Left colon (tissue), 2 donors: ENCODE measurements around the gene MAGI1. TPM values are rescaled to one million over a fixed set of nuclear protein-coding genes. Genes with fewer than 3 reads are reported as not detected.
"Not testable (repeated sequence)": the region's sequence is repeated elsewhere in the genome, so short reads cannot be mapped to it uniquely, and the experiment has no call there.

Source experiments
- ATAC-seq: fragments of 200-7000 bp; cut with Tn5 transposase; one replicate; pipeline ENCODE4 v1.9.1; 2020; ENCODE audit warnings: mild to moderate bottlenecking, moderate library complexity
- DNase-seq, 2 donors: peaks; one replicate each; pipeline ENCODE4 v3.0.0-alpha.2; 2020
- intact Hi-C, 2 donors: fragments of 100-400 bp; cut with DNase I in 1 of 2; cut with micrococcal nuclease in 1 of 2; formaldehyde crosslinking; loops; one replicate each; pipeline versions ENCODE4 v1.11.2 to v1.14.0; 2022; cut with DNase I, micrococcal nuclease
- total RNA-seq, 2 donors: library from RNA; stranded (reverse); fragmentation: NEBNext Ultra II Directional; extraction: Animal tissue kit (Norgen Biotek cat#: 25700); gene quantifications; one replicate each; pipeline ENCODE4 v1.2.1, GENCODE V29; 2021
- donor health status: DM: no; HTN: no; CAD: no.
- donor health status: DM: yes; HTN: yes; CAD: no.

The MAGI1 gene
- total RNA-seq, 2 donors from 2014 or later = 45.9 to 49.2 TPM

- no peak for ATAC-seq
- intact Hi-C loops = no loop called here
- no peak for DNase-seq
These were observed 476.3 kb downstream of the MAGI1 start for GRCh38 chr3:65562447-65562846.

GRCh38 chr3:65561617-65562016 is 477.1 kb downstream of the MAGI1 start:
- no peak for DNase-seq
- intact Hi-C loops = no loop called here
- no peak for ATAC-seq

DNA sequence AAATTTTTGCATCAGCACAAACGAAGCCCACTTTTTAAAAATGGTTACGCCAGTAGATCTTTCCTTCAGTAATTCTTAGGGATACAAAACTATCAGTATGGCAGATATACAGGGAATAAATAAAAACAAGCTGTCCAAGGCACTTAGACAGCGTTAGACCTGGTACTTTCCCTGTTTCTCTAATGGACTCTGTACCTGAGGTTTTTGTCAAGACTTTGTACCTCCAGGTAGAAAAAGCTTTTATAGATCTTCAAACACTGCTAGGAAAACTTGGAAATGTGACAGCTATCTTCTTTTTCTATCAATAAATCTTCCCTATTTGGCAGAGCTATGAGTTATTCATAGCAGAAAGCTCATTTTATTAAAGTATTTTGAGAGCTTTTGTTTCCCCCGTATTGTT is 477.8 kb downstream of the MAGI1 start:
- ATAC-seq (peak; percentile 91), DNase-seq (no peak)
- intact Hi-C loops = no loop called here

DNA sequence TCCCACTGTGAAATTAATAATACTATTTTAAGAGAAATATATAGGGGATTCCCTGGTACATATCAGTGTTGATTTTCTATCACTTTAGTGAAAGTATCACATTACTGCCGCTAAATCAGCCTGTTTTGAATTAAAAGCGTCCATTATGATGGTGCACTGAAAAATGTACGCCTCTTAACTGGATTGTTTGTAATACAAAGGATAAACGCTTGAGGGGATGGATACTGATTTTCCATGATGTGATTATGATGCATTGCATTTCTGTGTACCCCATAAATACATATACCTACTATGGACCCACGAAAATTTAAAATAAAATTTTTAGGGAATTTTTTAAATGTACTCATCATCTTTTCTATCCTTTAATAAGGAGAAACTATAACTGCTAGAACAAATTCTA is 478.6 kb downstream of the MAGI1 start:
- DNase-seq (no peak), ATAC-seq (no peak)
- intact Hi-C loops = no loop called here

- ATAC-seq (no peak), DNase-seq (no peak)
- intact Hi-C loops = no loop called here
These were observed 479.1 kb downstream of the MAGI1 start for GRCh38 chr3:65559643-65560042.

DNA sequence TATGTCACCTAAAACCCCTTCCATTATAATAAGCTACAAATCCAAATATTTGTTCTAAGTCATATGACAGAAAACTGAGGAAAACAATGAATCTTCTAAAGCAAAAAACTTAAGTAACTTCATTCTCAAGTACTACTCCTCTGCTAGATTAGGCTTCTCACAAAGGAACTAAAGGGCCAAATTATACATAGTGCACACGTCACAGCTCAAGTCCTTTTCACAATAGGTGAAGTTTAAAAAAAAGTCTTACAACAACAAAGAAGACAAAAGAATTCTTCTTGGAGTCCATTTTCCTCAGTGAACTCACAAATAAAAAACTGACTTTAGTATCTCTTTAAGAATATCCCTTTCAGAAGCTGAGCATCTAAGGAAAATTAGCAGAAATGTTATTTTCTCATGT is 479.9 kb downstream of the MAGI1 start:
- intact Hi-C loops = no loop called here
- DNase-seq = no peak
- ATAC-seq = no peak

DNA sequence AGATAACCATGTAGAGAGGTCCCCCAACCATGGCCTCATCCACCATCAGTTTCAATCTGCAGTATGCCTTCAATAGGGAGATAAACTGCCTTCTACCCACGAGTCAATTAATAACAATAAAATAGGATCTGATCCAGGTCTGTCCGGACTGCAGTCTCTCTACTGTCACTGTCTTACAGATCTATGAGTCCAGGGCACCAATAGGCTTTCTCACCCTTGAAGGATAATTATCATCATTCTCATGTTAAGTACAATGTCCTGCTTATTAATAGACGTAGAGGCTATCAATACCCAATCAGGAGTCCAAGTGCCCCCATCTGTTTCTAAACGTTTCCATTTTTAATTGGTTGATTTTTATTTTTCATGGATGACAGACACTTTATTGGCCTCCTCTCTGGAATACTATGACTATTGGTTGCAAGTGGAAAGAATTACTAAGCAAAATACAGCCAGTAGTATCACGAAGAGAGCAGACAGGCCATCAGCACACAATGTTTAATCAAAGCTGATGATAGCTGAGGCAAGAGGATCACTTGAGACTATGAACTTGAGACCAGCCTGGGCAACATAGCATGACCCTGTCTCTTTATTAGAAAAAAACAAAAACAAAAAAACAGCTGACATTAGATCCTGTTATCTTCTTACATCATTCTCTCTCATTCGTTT is 480.7 kb downstream of the MAGI1 start:
- DNase-seq (no peak), ATAC-seq (no peak)
- intact Hi-C loops = no loop called here

DNA sequence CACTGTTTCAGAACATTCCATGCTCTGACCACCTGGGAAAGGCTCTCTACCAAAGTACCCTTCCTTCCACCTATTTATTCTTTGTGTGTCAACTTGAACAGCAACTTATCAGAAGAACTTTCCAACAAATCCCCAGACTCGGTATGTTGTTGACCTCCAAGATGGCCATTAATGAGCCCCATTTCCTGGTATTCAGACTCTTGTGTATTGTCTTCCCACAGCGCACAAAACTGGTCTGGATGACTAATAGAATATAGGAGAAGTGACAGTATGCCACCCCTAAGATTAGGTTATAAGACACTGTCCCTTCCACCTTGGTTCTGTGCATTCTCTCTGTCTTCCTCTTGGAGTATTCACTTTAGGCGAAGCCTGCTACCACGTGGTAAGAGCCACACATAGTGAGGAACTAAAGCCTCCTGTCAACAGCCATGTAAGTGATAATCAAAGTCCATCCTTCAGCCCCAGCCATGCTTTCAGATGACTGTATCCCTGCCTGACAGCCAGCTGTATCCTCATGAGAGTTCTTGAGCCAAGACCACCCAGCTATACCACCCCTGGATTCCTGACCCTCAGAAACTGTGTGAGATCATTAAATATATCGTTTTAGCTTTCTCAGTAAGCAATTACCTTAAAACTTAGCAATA is 481.7 kb downstream of the MAGI1 start:
- DNase-seq (no peak), ATAC-seq (no peak)
- intact Hi-C loops = no loop called here

DNA sequence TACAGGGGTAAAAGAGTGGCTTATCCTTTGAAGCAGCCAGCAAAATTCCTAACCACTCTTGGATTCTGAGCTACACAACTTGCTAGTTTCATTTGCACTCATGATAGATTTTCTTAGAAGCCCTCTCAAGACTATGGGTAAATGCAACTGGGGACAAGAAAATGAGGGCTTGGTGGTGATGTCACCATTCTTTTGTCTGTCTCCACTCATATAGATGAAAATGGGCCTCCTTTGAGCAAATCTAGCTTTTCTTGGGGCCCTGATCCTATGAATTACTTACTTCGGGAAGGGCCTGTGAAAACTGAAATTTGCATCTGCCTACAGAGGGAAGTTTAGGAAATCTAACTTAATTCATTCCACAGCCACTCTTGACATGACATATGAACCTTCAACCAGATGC is 486.3 kb downstream of the MAGI1 start:
- ATAC-seq (no peak), DNase-seq (no peak)
- intact Hi-C loops = no loop called here

GRCh38 chr3:65551945-65552344 is 486.8 kb downstream of the MAGI1 start:
- ATAC-seq (no peak), DNase-seq (no peak)

GRCh38 chr3:65550137-65550536 is 488.6 kb downstream of the MAGI1 start:
- intact Hi-C loops = no loop called here
- ATAC-seq = no peak
- no peak for DNase-seq

More at GRCh38 chr3:65551945-65552344, 486.8 kb downstream of the MAGI1 start:
- intact Hi-C loops = no loop called here

- DNase-seq (no peak), ATAC-seq (no peak)
- intact Hi-C loops = no loop called here
These were observed 489.1 kb downstream of the MAGI1 start for GRCh38 chr3:65549626-65549959.

DNA sequence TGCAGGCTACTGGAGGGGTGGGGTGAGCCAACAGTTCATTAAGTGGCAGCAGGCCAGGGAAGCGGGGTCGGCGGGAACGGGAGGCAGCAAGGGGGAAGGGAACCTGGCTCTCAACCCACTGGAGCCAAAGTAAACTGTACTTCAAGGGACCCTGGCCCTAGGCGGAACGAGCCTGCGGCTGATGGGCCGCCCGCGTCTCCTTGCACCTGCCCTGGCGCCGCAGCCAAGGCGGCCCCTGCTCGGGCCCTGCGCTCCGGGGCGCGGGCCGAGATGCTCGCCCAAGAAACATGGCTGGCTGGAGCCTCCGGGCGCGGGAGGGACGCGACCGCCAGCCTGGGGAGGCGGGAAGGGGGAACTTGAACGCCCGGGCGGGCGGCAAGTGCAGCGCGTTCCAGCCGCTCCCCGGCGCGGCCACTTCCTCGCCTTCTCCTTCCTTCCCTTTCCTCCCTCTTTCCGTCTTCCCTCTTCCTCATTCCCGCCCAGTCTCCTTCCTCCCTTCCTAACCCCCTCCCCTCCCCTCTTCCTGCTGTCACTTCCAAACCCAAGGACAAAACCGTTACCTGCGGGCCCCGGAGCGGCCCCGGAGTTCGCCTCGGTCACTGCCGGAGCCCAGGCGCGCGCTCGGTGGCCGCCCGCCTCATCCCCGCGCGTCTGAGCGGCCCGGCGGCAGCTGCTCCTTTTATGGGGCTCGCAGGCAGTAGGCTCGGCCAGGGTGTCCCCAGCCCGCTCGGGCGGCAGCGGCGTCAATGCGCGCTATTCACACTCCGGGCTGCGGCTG is 489.7 kb downstream of the MAGI1 start:
- ATAC-seq = peak; percentile 82
- peak; percentile 27 to 28 for DNase-seq
- intact Hi-C loops = no loop called here

DNA sequence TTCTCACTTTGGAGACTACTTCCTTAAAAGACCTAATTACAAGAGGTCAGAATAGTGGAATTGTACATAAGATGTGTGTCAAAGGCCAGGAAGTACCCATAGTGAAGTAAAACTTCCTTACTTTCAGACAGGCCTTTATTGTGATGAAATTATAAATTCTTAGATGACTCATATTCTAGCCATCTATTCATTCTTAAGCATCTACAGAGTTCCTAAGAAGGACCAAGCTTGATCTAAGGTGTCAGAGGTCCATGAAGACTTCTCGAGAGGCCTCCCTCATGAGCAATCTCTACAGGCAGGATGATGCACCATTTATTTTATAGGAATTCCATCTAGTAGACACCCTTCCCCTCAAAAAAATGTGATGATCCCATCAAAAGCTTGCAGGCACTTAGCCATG is 493.3 kb downstream of the MAGI1 start:
- intact Hi-C loops = no loop called here
- peak; percentile 52 for ATAC-seq
- no peak for DNase-seq

DNA sequence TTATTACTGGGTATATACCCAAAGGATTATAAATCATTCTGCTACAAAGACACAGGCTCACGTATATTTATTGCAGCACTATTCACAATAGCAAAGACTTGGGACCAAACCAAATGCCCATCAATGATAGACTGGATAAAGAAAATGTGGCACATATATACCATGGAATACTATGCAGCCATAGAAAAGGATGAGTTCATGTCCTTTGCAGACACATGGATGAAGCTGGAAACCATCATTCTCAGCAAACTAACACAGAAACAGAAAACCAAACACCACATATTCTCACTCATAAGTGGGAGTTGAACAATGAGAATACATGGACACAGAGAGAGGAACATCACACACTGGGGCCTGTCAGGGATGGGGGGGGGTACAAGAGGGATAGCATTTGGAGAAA is 495.3 kb downstream of the MAGI1 start:
- intact Hi-C loops, ATAC-seq, DNase-seq: not testable (repeated sequence)

- intact Hi-C loops = no loop called here
- no peak for ATAC-seq
- no peak for DNase-seq
These were observed 498.1 kb downstream of the MAGI1 start for GRCh38 chr3:65540666-65541065.

DNA sequence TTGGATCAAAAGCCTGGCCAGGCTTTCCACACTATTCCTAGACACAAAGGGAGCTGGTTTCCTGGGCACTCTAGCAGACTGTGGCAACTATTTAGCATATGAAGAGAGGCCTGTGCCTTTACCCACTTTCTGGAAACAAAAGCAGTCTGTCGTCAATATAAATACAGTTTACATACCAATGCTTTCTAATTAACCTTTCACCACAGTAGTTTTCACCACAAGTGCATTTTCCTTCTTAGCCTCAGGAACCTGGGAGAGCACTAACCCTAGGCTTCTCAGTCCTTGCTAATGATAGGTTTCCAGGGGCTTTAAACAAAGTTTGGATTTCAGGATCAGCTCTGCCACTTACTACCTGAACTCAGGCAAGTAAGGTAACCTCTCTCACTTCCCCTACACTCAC is 499.1 kb downstream of the MAGI1 start:
- no peak for ATAC-seq
- DNase-seq = no peak
- intact Hi-C loops = no loop called here

DNA sequence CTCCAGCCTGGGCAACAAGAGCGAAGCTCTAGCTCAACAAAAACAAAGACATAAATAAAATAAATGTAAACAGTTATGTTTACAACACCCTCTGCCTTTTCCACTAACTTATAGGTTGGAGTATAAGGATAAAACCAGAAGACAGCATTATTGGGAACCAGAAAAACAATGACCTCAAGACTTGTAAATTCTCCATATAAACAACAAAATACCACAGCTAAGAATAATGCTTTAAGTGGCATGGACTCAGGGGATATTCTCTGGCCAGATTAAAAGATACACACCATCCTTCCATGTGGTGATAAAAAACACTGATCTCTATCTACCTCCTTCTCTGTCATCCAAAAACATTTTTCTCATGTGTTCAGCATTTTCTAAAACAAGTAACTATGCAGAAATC is 500.6 kb downstream of the MAGI1 start:
- DNase-seq (no peak), ATAC-seq (no peak)
- intact Hi-C loops = no loop called here

DNA sequence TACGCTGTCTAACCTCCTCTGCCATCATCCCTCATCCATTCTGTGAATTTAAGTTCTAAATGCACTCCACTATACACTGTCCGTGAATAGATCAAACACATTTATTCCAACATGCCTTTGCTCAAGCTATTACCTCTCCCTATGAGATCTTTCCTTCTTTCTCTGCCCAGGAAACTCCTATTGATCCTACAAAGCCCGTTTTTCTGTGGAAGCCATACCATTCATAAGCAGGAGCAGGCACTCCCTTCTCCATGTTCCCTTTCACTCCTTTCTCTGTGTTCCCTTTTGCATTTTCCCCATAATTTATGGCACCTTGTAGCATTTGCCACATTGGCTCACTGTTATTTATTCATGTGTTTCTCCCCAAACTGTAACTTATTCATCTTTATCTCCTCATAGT is 501.6 kb downstream of the MAGI1 start:
- no peak for ATAC-seq
- no peak for DNase-seq
- intact Hi-C loops = no loop called here

DNA sequence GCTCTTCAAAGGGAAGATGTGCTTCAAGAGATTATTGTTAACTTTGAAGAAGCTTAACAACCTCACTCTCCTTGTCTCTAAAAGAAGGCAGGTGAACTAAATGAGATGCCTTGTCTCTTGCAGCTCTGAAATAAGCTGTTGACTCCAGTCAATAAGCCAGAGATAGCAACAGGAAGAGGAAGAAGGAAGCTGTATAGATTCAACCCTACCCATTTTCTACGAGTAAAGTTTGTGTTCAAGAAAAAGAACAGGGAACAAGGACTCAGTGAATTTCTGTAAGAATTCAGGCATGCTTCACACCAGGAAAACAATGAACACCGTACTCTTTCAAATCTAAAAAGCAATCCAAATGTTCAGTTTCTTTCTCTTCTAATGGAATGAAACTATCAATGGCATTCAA is 503.5 kb downstream of the MAGI1 start:
- intact Hi-C loops = no loop called here
- DNase-seq (no peak), ATAC-seq (peak; percentile 71)
